A549 treated with ZK216348 at 1 μM for 4 hours (cell line): Measurements from ENCODE around the gene TXNDC12. TPM values are rescaled to one million over a fixed set of nuclear protein-coding genes. Genes with fewer than 3 reads are reported as not detected.

ENCODE experiments used
- total RNA-seq: library from RNA; stranded (reverse); fragments of 200-300 nt; extraction: Qiagen RNA extraction; gene quantifications from 5 replicates; pipeline ENCODE4 v1.2.3, GENCODE V29; 2022; ENCODE audit warnings: low read depth

Gene TXNDC12
- total RNA-seq: 31.2 to 43.2 TPM (median 39.0 TPM) in 5 replicates

GRCh38 chr1:52055066-52055865 is at the start of gene TXNDC12:
Gene TXNDC12 (minus strand): TSS chr1:52055191. CDS start chr1:52055096, 95 bp downstream.

GRCh38 chr1:52056163-52056936 is 1.4 kb upstream of the TXNDC12 start, which contains the start of gene BTF3L4:
Gene BTF3L4 (plus strand): TSS chr1:52056295. CDS start chr1:52059848, 3,553 bp downstream.

GRCh38 chr1:52033190-52034049 is 21.6 kb downstream of the TXNDC12 start, which contains the start of gene KTI12:
Gene KTI12 (minus strand): TSS chr1:52033810. CDS start chr1:52033761, 49 bp downstream.

GRCh38 chr1:51990478-51990965 is 64.5 kb downstream of the TXNDC12 start, which contains the start of gene RAB3B:
Gene RAB3B (minus strand): TSS chr1:51990700. CDS start chr1:51977117, 13,583 bp downstream.

Other genes with a start within 250 kb of the TXNDC12 start
- gene NRDC, start 176.5 kb downstream of the TXNDC12 start, total RNA-seq: 76.1 to 84.8 TPM (median 77.5 TPM) in 5 replicates
- gene RAB3B, start 64.5 kb downstream of the TXNDC12 start, total RNA-seq: 5.2 to 10.4 TPM (median 6.8 TPM) in 5 replicates
- gene KTI12, start 21.4 kb downstream of the TXNDC12 start, total RNA-seq: 11.5 to 18.1 TPM (median 16.7 TPM) in 5 replicates
- 25.5 to 59.9 TPM (median 29.7 TPM) in 5 replicates for gene BTF3L4, start 1.1 kb upstream of the TXNDC12 start, total RNA-seq
- 7.2 to 9.0 TPM (median 8.0 TPM) in 5 replicates for gene ZFYVE9, start 86.9 kb upstream of the TXNDC12 start, total RNA-seq